DOHH2 (cell line): Measurements from ENCODE around the gene IREB2.

Experiments used
- H3F3A ChIP-seq: fragments of 200-600 bp; sonication (generic), shearing (Covaris generic); 2 replicates; pipeline ENCODE4 v1.6.0; 2016; ENCODE audit warnings: antibody characterized with exemption, mild to moderate bottlenecking; ENCODE audit not compliant: control insufficient read depth, insufficient read depth
- H3K27ac ChIP-seq: fragments of 200-600 bp; sonication (generic); 2 replicates; pipeline ENCODE4 v1.5.1; 2014; ENCODE audit warnings: low read depth, mild to moderate bottlenecking, low read length, moderate library complexity
- H3K27me3 ChIP-seq: fragments of 200-600 bp; sonication (generic); 2 replicates; pipeline ENCODE4 v1.6.1; 2014; ENCODE audit warnings: mild to moderate bottlenecking, low read length, mixed read lengths; ENCODE audit not compliant: control insufficient read depth
- H3K36me3 ChIP-seq: fragments of 200-600 bp; sonication (generic); 2 replicates; pipeline ENCODE4 v1.6.1; 2014; ENCODE audit warnings: mild to moderate bottlenecking, low read length, moderate library complexity, mixed read lengths; ENCODE audit not compliant: control insufficient read depth
- H3K4me1 ChIP-seq: fragments of 200-600 bp; sonication (generic); 2 replicates; pipeline ENCODE4 v1.6.1; 2014; ENCODE audit warnings: mild to moderate bottlenecking, low read length, mixed read lengths; ENCODE audit not compliant: control insufficient read depth
- H3K4me2 ChIP-seq: fragments of 200-600 bp; sonication (generic); 2 replicates; pipeline ENCODE4 v1.6.0; 2014; ENCODE audit warnings: mild to moderate bottlenecking, low read length, moderate library complexity
- H3K4me3 ChIP-seq: fragments of 200-600 bp; sonication (generic); 2 replicates; pipeline ENCODE4 v1.5.1; 2014; ENCODE audit warnings: mild to moderate bottlenecking, low read length, mixed read lengths
- H3K79me2 ChIP-seq: fragments of 200-600 bp; sonication (generic); 2 replicates; pipeline ENCODE4 v1.6.1; 2014; ENCODE audit warnings: mild to moderate bottlenecking, low read length, mixed read lengths; ENCODE audit not compliant: control insufficient read depth
- H3K9me2 ChIP-seq: fragments of 200-600 bp; sonication (generic); replicated peaks from 2 replicates; pipeline ENCODE4 v1.6.1; 2014; ENCODE audit warnings: mild to moderate bottlenecking, low read length, mixed read lengths; ENCODE audit not compliant: control insufficient read depth
- H3K9me3 ChIP-seq: fragments of 200-600 bp; sonication (generic); 2 replicates; pipeline ENCODE4 v1.6.1; 2014; ENCODE audit warnings: antibody characterized with exemption, low read length, mixed read lengths; ENCODE audit not compliant: control insufficient read depth, insufficient read depth
- H4K20me1 ChIP-seq: fragments of 200-600 bp; sonication (generic); 2 replicates; pipeline ENCODE4 v1.6.0; 2014; ENCODE audit warnings: low read depth, mild to moderate bottlenecking, antibody characterized with exemption, low read length, moderate library complexity; ENCODE audit not compliant: control insufficient read depth, insufficient read depth
- CTCF ChIP-seq: fragments of 200-600 bp; sonication (generic); IDR thresholded peaks from one replicate; pipeline ENCODE4 v1.5.1; 2014; ENCODE audit warnings: antibody characterized with exemption, mild to moderate bottlenecking, low read depth, low read length; ENCODE audit not compliant: poor library complexity, severe bottlenecking
- EZH2phosphoT487 ChIP-seq: fragments of 200-600 bp; sonication (generic); IDR thresholded peaks from 2 replicates; pipeline ENCODE4 v1.6.1; 2017; ENCODE audit warnings: borderline replicate concordance, mild to moderate bottlenecking, antibody characterized with exemption, low read length, moderate library complexity, mixed read lengths

The IREB2 gene

GRCh38 chr15:78391781-78392180, 46.2 kb upstream of the IREB2 start:
- Histone ChIP-seq H3K79me2 (no peaks in the 10 kb centered on the region), H3K9me2 (no peaks in the 10 kb centered on the region), H3F3A (no peaks in the 10 kb centered on the region), H3K4me1 (no peaks in the 10 kb centered on the region), H3K4me2 (no peak overlapping the region), H3K9me3 (no peaks in the 10 kb centered on the region), H3K27me3 (peaks cover 3% of the 10 kb centered on the region), H3K4me3 (no peak overlapping the region), H3K27ac (no peak overlapping the region), H4K20me1 (no peaks in the 10 kb centered on the region), H3K36me3 (no peaks in the 10 kb centered on the region)
- no peak for TF ChIP-seq CTCF
- no peak for TF ChIP-seq EZH2phosphoT487

- no peaks in the 10 kb centered on the region for H3K4me1 ChIP-seq
- no peaks in the 10 kb centered on the region for H3F3A ChIP-seq
- no peaks in the 10 kb centered on the region for H3K79me2 ChIP-seq
- H3K9me3 ChIP-seq, result no peaks in the 10 kb centered on the region
- no peaks in the 10 kb centered on the region for H3K36me3 ChIP-seq
- H4K20me1 ChIP-seq, result no peaks in the 10 kb centered on the region
- no peaks in the 10 kb centered on the region for H3K9me2 ChIP-seq
- H3K4me3 ChIP-seq, result no peak overlapping the region
- no peak overlapping the region for H3K27ac ChIP-seq
- TF ChIP-seq EZH2phosphoT487 (no peak), CTCF (no peak)
- H3K4me2 ChIP-seq, result no peak overlapping the region
- peaks cover 3% of the 10 kb centered on the region for H3K27me3 ChIP-seq
Observed at GRCh38 chr15:78392430-78392829, 45.6 kb upstream of the IREB2 start.

- H3K27me3 ChIP-seq, result no peaks in the 10 kb centered on the region; the same call in 1 of the 2 replicates
- H3K9me3 ChIP-seq, result no peaks in the 10 kb centered on the region
- H3K79me2 ChIP-seq, result no peaks in the 10 kb centered on the region
- H4K20me1 ChIP-seq, result no peaks in the 10 kb centered on the region
- no peaks in the 10 kb centered on the region for H3K36me3 ChIP-seq
- no peaks in the 10 kb centered on the region for H3K4me1 ChIP-seq
- H3K27ac ChIP-seq, result no peak overlapping the region
- H3K4me2 ChIP-seq, result no peak overlapping the region
- no peaks in the 10 kb centered on the region for H3F3A ChIP-seq
- no peaks in the 10 kb centered on the region for H3K9me2 ChIP-seq
- H3K4me3 ChIP-seq, result no peak overlapping the region
- TF ChIP-seq EZH2phosphoT487 (no peak), CTCF (no peak)
Observed at GRCh38 chr15:78393137-78393536, 44.9 kb upstream of the IREB2 start.

- Histone ChIP-seq H3K36me3 (no peaks in the 10 kb centered on the region), H3K4me1 (no peaks in the 10 kb centered on the region), H3K4me3 (no peak overlapping the region), H3K4me2 (no peak overlapping the region), H3K79me2 (no peaks in the 10 kb centered on the region), H3F3A (no peaks in the 10 kb centered on the region), H3K9me2 (no peaks in the 10 kb centered on the region), H3K9me3 (no peaks in the 10 kb centered on the region), H4K20me1 (no peaks in the 10 kb centered on the region), H3K27ac (no peak overlapping the region), H3K27me3 (no peaks in the 10 kb centered on the region; the same call in 1 of the 2 replicates)
- TF ChIP-seq CTCF, result no peak
- no peak for TF ChIP-seq EZH2phosphoT487
Observed at GRCh38 chr15:78394026-78394425, 44.0 kb upstream of the IREB2 start.
